ENCODE results near the gene SMYD2.

DNA sequence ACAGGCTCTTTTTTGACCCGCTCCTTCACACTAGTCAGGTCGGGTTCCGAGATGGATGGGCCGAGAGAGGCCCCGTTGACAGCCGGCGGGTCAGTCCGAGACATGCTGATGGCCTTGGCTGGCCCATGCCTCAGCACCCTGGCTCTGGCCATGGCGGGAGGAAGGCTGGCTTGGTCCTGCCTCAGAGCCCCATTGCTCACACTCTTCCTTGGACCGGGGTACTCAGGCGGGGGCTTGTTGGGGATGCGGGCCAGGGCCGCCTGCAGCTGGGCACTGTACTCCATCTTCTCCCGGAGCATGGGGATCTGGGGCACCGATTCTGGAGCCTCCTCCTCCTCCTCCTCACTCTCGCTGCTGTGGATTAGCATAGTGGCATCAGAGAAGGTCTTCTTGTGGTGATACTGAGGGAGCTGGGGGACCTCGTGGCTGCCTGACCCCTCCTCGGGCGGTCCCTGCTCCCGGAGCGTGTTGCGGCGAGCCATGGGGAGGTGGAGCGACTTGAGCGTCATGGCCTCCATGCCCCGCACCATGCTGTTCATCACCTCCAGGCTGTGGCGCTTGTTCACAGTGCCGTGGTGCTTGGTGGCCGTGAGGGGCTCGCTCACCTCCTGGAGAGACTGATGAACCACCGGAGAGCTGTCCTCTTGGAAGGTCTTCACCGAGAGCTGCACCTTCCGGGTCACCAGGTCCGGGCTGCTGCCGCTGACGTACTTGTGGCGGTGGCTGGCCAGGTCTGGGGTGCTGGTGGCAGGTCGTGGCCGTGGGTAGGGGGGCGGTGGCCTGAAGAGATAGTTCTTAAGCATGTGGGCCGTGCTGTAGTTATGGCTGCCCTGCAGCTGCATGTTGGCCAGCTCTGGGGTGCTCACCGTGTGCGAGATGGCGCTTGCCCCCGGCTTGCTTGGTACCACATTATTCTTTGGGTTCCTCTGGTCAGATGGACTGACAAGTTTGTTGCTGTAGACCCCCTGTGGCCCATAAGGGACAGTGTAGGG lies 102.7 kb downstream of the SMYD2 start:
- TF ChIP-seq POLR2AphosphoS5 (IDR thresholded peaks at IDR 0.05) (no peak), CTCF (IDR thresholded peaks at IDR 0.05) (no peak), POLR2A (IDR thresholded peaks at IDR 0.05) (no peak)
